ENCODE measurements around the gene SPRR2A.
"Not testable (repeated sequence)": the region's sequence is repeated elsewhere in the genome, so short reads cannot be mapped to it uniquely, and the experiment has no call there.

Gene SPRR2A

DNA sequence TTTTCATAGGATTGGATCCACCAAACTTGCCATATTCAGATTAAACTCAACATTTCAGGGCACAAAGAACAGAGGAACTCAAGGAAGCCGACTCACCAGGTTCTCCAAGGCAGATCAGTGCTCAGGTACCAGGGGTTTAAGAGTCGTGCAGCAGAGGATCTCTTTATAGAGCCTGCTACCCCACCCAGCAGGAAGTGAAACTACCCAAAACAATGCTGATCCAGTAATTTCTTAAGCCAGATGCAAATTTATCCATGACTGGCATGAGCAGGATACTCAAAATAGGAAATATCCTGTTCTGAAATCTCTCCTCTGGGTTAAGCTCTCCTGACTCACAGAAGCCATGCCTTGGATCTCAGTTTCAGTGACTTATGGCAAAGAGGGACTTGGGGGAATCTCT lies at the start of gene SPRR2A:
TSS of gene SPRR2A (minus strand) at position 138 of the 400 bp plus-strand sequence. CDS start 777 bp downstream, outside the sequence.
- DNase-seq (ENCODE audit: low read depth in 2 of 2): no peak

DNA sequence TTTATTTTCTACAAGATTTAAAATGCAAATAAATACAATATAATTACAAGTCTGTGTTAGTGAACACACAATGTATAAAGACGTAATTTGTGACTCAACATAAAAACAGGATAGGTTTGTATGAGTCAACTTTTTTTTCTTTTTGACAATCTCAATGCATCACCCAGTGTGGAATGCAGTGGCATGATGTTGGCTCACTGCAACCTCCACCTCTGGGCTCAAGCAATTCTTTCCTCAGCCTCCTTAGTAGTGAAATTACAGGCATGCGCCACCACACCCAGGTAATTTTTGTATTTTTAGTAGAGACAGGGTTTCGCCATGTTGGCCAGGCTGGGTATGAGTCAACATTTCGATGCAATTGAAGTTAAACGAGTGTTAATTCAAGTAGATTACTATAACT lies 42.9 kb upstream of the SPRR2A start:
- no peak for DNase-seq (ENCODE audit: low read depth in 2 of 2)

DNA sequence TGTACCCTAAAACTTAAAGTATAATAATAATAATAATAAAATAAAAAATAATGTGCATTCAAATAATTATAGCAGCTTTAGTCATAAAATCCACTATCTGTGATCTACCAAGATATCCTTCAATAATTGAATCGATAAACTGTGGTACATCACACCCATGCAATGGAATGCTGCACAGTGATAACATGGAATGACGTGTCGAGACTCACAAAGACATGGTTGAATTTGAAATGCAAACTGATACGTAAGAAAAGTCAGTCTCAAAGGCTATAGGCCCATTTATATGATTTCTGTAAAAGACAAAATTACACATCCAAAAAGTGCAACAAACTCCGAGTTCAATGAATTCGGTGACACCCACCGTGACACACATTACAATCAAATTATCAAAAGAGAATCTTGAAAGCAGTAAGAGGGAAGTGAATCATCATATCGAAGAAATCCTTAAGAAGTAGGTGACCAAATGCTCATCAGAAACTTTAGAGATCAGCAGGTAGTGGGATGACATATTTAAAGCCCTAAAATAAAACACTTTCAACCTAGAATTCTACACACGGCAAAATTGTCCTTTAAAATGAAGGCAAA lies 42.2 kb upstream of the SPRR2A start:
- DNase-seq (ENCODE audit: low read depth in 2 of 2): no peak

DNA sequence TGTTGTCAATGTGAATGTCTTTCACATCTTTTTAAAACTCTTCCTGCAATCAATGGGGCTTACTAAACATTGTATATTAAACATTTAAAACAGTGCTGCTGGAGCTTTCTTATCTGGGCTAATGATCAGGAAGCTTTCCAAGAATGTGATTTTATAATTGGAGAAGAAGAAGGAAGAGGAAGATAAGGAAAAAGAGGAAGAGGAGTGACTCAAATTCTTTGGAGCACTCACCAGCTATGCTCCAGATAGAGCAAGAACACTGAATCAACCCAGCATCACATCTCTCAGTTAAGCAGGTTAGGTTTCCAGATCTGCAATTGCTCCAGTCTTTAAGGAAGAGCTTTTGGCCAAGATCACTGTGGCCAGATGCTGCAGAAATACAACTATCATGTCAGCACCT lies 38.5 kb upstream of the SPRR2A start:
- DNase-seq (ENCODE audit: low read depth in 2 of 2): no peak

DNA sequence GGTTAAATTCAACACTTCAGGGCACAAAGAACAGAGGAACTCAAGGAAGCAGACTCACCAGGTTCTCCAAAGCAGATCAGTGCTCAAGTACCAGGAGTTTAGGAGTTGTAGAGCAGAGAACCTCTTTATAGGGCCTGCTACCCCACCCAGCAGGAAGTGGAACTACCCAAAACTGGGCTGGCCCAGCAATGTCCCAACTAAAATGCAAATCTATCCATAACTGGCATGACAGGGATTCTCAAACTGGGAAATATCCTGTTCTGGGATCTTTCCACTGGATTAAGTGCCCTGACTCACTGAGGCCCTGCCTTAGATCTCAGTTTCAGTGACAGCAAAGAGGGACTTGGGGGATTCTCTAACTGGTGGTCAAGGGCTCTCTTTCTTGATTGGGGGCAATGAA lies 37.1 kb upstream of the SPRR2A start, which contains the start of gene SPRR2E:
TSS of gene SPRR2E (minus strand) at position 101 of the 400 bp plus-strand sequence. CDS start 775 bp downstream, outside the sequence.
- no peak for DNase-seq (ENCODE audit: low read depth in 2 of 2)

DNA sequence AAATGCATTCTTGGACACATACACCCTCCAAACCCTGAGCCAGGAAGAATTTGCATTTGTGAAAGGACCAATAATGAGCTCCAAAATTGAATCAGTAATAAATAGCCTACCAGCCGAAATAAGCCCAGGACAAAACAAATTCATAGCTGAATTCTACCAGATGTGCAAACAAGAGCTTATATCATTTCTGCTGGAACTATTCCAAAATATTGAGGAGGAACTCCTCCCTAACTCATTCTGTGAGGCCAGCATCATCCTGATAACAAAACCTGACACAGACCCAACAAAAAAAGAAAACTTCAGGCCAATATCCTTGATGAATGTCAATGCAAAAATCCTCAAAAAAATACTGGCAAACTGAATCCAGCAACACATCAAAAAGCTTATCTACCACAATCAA lies 30.3 kb upstream of the SPRR2A start:
- no peak for DNase-seq (ENCODE audit: low read depth in 2 of 2)

DNA sequence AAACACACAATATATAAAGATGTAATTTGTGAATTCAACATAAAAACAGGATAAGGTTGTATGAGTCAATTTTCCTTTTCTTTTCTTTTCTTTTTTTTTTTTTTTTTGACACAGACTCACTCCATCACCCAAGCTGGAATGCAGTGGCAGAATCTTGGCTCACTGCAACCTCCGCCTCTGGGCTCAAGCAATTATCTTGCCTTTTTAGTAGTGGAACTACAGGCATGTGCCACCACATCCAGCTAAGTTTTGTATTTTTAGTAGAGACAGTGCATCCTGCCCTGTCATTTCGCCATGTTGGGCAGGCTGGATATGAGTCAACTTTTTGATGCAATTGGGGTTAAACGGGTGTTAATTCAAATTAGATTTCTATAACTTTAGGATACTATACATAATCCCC lies 24.4 kb upstream of the SPRR2A start:
- DNase-seq (ENCODE audit: low read depth in 2 of 2): no peak

DNA sequence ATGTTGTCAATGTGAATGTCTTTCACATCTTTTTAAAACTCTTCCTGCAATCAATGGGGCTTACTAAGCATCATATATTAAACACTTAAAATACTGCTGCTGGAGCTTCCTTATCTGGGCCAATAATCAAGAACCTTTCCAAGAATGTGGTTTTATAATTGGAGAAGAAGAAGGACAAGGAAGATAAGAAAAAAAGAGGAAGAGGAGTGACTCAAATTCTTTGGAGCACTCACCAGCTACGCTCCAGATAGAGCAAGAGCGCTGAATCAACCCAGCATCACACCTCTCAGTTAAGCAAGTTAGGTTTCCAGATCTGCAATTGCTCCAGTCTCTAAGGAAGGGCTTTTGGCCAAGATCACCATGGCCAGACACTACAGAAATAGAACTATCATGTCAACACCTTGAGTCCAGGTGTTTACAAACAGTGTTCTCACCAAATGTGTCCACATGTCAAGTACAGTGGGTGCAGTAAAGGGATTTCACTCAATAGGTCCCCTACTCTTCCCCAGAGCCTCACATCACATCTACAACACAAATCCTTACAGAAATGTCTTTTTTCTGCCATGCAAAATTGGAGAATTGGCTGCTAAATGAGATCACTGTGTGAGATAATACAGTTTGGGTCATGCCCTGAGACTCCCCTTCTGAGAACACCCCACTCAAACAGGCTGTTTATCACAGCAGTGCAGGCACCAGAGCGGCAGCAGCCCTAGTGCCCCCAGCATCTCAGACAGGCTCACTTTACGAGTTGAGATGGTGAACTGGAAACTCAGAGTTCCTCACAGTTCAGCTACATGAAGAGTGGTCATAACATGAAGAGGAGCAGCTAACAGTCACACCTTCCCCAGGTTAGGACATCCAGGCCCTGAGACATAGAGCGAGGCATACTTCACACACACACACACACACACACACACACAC lies 15.8 kb upstream of the SPRR2A start:
- no peak for DNase-seq (ENCODE audit: low read depth in 2 of 2)

DNA sequence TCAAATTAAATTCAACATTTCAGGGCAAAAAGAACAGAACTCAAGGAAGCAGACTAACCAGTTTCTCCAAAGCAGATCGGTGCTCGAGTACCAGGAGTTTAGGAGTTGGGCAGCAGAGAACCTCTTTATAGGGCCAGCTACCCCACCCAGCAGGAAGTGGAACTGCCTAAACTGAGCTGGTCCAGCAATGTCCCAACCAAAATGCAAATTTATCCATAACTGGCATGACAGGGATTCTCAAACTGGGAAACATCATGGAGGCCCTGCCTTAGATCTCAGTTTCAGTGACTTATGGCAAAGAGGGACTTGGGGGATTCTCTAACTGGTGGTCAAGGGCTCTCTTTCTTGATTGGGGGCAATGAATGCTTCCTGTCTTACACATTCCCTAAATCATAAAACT lies 14.2 kb upstream of the SPRR2A start, which contains the start of gene SPRR2B:
TSS of gene SPRR2B (minus strand) at position 101 of the 400 bp plus-strand sequence. CDS start 772 bp downstream, outside the sequence.
- no peak for DNase-seq (ENCODE audit: low read depth in 2 of 2)

DNA sequence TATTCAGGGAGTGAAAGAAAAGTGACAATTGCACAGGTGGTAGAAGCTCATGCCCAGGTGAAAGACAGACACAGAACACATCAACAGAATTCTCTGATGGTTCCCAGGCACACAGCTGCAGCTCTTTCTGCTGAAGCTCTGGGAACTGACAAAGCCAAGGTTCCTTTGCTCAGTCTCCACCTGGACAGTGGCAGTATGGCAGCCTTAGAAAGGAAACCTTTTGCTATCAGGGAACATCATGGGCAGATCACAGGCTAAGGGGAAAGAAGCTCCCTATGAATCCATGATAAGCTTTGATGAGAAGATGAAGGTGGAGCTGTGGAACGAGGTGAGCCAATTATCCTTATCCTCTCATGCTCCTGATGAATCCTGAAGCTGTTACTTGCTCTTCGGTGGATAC lies 12.9 kb upstream of the SPRR2A start:
- DNase-seq (ENCODE audit: low read depth in 2 of 2): no peak

DNA sequence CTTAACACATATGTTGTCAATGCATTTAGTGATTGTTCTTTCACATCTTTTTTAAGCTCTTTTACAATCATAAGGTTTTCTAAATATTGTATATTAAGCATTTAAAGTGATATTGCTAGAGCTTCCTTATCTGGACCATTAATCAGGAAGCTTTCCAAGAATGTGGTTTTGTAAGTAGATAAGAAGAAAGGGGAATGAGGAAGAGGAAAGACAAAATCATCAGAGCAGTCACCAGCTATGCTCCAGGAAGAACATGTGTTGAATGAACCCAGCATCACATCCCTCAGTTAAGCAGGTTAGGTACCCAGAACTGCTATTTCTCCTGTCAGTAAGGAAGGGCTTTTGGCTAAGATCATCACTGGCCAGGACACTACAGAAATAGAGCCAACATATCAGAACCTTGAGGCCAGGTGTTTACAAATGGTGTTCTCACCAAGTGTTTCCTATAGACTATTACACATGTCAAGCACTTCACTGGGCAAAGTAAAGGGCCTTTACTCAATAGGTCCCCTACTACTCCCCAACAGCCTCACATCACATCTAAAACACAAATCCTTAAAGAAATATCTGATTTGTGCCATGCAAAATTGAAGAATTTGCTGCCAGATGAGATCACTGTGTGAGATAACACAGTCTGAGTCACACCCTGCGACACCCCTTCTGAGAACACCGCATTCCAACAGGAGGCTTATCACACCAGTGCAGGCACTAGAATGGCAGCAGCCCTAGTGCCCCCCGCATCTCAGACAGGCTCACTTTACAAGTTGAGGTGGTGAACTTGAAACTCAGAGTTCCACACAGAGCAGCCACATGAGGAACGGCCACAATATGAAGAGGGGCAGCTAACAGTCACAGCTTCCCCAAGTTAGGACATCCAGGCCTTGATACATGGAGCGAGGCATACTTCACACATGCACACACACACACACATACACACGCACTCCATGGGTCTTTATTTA lies 1.8 kb upstream of the SPRR2A start:
- DNase-seq (ENCODE audit: low read depth in 2 of 2): no peak

DNA sequence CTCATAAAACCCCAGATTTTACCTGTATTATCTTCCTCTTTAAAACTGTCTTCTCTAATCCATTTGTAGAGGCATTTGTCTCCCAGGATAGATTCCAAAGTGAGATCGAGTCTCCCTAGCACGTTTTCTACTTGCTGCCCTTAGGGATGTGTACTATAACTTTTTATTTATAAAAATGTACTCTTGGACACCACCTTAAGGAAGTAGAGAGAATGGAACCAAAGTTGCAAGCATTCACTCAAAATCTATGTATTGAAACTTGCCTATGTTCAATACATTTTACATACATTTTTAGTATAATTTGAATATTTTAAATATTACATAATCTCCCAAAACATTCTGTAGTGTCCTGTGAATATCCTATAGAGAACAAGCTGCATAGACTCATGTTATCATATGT lies 842 bp upstream of the SPRR2A start:
- DNase-seq (ENCODE audit: low read depth in 2 of 2): no peak

DNA sequence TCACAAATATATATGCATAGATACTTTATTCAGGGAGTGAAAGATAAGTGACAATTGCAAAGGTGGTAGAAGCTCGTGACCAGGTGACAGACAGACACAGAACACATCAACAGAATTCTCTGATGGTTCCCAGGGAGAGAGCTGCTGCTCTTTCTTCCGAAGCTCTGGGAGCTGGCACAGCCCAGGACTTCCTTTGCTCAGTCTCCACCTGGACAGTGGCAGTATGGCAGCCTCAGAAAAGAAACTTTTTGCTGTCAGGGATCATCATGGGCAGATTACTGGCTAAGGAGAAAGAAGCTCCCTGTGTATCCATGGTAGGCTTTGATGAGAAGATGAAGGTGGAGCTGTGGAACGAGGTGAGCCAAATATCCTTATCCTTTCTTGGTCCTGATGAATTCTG lies 1.2 kb downstream of the SPRR2A start:
- DNase-seq (ENCODE audit: low read depth in 2 of 2): not testable (repeated sequence)

DNA sequence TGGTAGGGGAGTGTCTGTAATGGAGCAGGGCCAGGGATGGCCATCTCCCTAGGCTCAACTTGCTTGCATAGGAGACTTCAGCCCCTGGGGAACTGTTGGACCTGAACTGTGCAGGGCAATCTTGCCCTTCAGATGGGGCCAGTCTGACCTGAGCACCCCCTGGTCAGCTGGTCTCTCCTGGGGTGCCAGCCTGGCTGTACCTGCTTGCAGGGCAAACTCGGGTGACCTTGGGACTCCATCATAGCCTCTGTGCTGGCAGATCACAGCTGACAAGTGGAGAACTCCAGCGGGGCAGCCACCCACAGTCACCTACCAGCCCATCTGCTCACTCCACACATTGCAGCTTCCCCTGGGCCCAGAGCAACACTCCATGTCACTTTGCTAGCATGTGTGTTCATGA lies 8.1 kb downstream of the SPRR2A start:
- DNase-seq (ENCODE audit: low read depth in 2 of 2): no peak

DNA sequence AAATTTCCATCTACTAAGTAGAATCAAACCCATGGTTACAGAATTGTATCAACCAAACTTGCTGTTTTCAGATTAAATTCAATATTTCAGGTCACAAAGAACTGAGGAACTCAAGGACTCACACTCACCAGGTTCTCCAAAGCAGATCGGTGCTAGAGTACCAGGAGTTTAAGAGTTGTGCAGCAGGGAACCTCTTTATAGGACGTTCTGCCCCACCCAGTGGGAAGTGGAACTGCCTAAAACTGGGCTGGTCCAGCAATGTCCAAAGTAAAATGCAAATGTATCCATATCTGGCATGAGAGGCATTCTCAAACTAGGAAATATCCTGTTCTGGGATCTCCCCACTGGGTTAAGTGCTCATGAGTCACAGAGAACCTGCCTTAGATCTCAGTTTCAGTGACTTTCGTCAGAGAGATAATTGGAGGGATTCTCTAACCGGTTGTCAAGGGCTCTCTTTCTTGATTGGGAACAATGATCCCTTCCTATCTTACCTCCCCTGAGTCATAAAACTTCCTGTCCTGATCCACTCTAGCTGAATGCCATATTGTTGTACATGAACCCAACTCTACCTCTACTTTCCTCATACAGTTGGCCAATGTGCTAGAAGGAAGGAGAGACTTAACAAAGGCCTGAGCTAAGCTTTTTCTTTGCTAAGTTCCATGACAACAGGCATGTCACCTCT lies 16.2 kb downstream of the SPRR2A start, which contains the start of gene SPRR2D:
TSS of gene SPRR2D (minus strand) at position 171 of the 682 bp plus-strand sequence. CDS start 774 bp downstream, outside the sequence.
- no peak for DNase-seq (ENCODE audit: low read depth in 2 of 2)

DNA sequence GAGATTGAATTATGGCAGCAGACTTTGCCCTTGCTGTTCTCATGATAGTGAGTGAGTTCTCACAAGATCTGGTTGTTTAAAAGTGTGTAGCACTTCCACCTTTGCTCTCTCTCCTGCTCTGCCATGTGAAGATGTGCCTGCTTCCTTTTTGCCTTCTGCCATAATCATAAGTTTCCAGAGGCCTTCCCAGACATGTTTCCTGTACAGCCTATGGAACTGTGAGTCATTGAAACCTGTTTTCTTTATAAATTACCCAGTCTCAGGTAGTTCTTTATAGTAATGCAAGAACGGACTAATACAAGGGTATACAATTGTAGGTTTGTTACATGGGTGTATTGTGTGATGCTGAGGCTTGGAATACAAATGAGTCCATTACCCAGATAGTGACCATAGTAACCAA lies 22.1 kb downstream of the SPRR2A start:
- DNase-seq (ENCODE audit: low read depth in 2 of 2): no peak

DNA sequence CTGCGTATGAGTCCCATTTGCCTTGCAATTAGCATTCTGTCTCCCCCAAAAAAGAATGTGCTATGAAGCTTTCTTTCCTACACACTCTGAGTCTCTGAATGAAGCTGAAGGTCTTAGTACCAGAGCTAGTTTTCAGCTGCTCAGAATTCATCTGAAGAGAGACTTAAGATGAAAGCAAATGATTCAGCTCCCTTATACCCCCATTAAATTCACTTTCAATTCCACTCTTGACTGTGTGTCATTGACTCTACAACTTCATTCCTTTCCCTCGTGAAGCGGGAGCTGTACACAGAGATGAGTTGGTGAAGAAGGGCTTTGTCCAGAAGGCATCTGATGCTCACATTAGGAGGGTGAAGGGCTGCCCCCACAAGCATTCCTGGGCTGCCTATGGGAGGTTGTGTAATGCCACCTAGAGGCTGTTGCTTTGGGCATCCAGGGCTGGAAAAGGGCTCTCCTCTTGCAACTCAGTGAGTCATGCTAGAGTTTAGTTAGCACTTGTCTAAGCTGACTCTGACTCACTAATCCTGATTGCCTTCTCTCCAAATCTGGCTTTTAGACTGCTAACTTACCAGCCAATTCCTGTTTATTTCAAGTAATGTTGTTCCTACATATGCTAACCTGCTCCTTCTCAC lies 24.5 kb downstream of the SPRR2A start:
- no peak for DNase-seq (ENCODE audit: low read depth in 2 of 2)

DNA sequence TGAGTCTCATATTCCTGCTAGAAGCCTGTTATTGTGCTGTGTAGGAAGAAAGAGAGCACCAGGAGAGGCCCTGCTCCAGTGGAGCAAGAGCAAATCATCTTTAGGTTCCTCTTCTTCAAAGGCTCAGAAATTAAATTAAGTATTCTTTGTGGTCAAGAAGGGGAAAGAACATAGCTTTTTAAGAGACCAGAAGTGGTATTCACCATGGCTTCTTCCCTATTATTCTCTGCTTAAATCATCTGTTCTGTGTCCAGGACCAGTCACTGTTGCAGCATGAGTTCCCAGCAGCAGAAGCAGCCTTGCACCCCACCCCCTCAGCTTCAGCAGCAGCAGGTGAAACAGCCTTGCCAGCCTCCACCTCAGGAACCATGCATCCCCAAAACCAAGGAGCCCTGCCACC lies 25.2 kb downstream of the SPRR2A start:
- DNase-seq (ENCODE audit: low read depth in 2 of 2): no peak

DNA sequence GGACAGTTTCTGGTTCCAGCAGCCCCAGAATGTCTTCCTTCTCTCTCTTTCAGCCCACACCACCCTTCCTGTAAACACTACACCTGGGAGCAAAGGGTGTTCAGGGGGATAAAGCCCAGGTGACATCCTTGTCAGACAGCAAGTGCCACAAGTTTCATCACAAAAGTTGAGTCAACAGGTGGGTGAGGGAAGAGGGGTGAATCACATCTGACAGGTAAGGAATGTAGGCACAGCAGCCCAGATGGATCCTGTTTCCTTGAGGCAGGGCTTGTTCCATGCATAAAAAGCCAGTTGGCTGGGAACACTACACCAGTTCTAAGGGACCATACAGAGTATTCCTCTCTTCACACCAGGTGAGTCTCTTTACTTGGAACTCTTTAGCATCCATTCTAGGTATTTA lies 26.4 kb downstream of the SPRR2A start, which contains the start of gene SPRR1B:
TSS of gene SPRR1B (plus strand) at position 309 of the 400 bp plus-strand sequence. CDS start 1,143 bp downstream, outside the sequence.
- DNase-seq (ENCODE audit: low read depth in 2 of 2): no peak

DNA sequence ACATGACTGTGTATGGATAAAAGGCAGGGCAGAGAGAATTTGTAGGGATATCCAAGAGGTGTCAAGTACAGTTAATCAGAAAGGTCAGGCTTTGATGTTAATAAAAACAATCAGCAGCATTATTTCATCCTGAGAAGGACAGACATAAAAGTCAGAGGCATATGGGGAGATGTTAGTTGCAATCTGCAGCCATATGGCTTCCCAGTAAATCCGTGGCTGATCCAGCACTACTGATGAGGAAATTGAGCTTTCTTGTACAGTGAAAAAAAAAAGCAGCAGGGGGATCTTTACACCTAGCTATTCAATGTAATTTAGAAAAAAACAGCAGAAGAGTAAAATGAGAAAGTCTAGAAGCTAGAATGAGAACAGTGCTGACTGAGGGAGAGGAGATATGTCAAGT lies 28.5 kb downstream of the SPRR2A start:
- DNase-seq (ENCODE audit: low read depth in 2 of 2): no peak
